Neural crest cell (in vitro differentiated cells): ENCODE data around the gene NMRK1. TPM values are rescaled to one million over a fixed set of nuclear protein-coding genes. Genes with fewer than 3 reads are reported as not detected.

Experiments
- DNase-seq: peaks from one replicate; pipeline ENCODE4 v3.0.0; 2021; ENCODE audit warnings: low read depth, mixed read lengths, low spot score
- H3K27ac Mint-ChIP-seq: one replicate; pipeline ENCODE4 v1.8.0; 2021; ENCODE audit warnings: mild to moderate bottlenecking, mixed read lengths; ENCODE audit not compliant: unreplicated experiment
- H3K27me3 Mint-ChIP-seq: 2 replicates; pipeline ENCODE4 v1.8.0; 2021; ENCODE audit warnings: low read depth, mild to moderate bottlenecking, mixed read lengths
- H3K36me3 Mint-ChIP-seq: 2 replicates; pipeline ENCODE4 v1.8.0; 2021; ENCODE audit warnings: low read depth, mild to moderate bottlenecking, mixed read lengths
- H3K4me1 Mint-ChIP-seq: 2 replicates; pipeline ENCODE4 v1.8.0; 2021; ENCODE audit warnings: mixed read lengths
- H3K4me3 Mint-ChIP-seq: one replicate; pipeline ENCODE4 v1.8.0; 2021; ENCODE audit warnings: mild to moderate bottlenecking, mixed read lengths
- H3K9me3 Mint-ChIP-seq: 2 replicates; pipeline ENCODE4 v1.8.0; 2021; ENCODE audit warnings: mixed read lengths
- total RNA-seq: library from RNA; stranded (reverse); gene quantifications from 2 replicates; pipeline ENCODE4 v1.2.1, GENCODE V29; 2021
- TF ChIP-seq, protein P1 (sequence below): fragments of 200-600 bp; sonication (generic); conservative IDR thresholded peaks from 2 replicates; pipeline ENCODE4 v1.5.0; 2021; ENCODE audit warnings: antibody characterized with exemption, mild to moderate bottlenecking

Gene NMRK1
- total RNA-seq, 1 donor from 2014 or later: 1.2 TPM

- H3K27me3 Mint-ChIP-seq: no peaks in the 10 kb centered on the region
- TF ChIP-seq, protein P1, sequence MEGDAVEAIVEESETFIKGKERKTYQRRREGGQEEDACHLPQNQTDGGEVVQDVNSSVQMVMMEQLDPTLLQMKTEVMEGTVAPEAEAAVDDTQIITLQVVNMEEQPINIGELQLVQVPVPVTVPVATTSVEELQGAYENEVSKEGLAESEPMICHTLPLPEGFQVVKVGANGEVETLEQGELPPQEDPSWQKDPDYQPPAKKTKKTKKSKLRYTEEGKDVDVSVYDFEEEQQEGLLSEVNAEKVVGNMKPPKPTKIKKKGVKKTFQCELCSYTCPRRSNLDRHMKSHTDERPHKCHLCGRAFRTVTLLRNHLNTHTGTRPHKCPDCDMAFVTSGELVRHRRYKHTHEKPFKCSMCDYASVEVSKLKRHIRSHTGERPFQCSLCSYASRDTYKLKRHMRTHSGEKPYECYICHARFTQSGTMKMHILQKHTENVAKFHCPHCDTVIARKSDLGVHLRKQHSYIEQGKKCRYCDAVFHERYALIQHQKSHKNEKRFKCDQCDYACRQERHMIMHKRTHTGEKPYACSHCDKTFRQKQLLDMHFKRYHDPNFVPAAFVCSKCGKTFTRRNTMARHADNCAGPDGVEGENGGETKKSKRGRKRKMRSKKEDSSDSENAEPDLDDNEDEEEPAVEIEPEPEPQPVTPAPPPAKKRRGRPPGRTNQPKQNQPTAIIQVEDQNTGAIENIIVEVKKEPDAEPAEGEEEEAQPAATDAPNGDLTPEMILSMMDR: no peak
- no peak for DNase-seq
Observed at GRCh38 chr9:75104607-75105006, 16.7 kb upstream of the NMRK1 start.

DNA sequence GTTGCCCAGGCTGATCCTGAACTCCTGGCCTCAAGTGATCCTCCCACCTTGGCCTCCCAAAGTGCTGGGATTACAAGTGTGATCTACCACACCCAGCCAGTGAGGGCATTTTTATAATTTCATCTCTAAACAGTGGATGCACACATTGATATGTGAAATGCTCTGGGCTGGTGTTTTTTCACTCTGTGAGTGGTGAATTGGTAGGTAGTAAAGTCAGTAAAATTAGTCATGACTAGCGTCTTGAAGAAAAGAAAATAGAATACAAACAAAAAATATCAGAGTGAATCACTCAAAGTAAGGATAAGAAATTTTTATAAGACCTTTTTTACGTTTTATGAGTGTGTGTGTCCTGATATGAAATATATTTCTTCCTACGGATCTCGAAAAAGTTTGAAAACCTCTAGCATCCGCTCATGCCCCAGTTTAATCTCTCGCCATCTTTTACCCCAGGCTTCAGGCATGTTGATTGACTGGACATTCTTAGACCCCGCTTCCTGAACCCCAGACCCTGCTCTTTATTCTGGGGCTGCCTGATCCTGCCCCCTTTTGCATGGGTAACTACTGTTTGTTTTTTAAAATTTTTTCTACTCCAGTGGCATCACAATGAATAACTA lies 14.3 kb upstream of the NMRK1 start:
- no peak for DNase-seq
- H3K27me3 Mint-ChIP-seq: no peaks in the 10 kb centered on the region
- H3K9me3 Mint-ChIP-seq: no peaks in the 10 kb centered on the region
- H3K4me3 Mint-ChIP-seq: no peak overlapping the region
- no peak overlapping the region for H3K27ac Mint-ChIP-seq
- peaks cover 12% of the 10 kb centered on the region for H3K4me1 Mint-ChIP-seq
- H3K36me3 Mint-ChIP-seq: no peaks in the 10 kb centered on the region
- TF ChIP-seq, protein P1: no peak

More at GRCh38 chr9:75104607-75105006, 16.7 kb upstream of the NMRK1 start:
- Mint-ChIP-seq H3K4me3 (no peak overlapping the region), H3K9me3 (no peaks in the 10 kb centered on the region), H3K36me3 (no peaks in the 10 kb centered on the region), H3K4me1 (peaks cover 12% of the 10 kb centered on the region), H3K27ac (no peak overlapping the region)

DNA sequence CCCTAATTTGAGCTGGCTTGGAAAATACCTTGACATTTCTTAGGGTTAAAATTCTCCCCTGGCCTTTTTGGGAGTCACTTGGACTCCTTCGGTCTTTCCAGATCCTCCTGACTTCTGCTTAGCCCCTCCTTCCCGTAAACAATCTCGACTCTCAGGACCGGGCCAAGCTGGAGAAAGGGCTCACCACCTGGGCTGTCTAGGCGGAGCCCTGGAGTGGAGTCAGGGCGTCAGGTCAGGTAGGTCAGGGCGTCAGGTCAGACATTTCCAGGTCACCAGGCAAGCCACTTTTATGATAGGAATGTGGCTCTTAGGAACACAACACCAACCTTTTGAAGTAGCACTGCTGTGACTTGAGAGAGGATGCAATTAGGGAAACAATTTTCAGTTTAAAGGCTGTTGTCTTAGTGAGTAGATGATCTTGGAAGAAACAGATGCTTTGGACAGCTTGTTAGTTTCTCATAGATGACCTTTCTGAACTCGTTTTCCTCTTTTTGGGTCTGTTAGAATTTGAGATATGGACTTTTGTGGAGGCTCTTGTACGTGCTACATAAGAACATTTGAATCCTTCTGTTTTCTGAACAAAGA lies 13.1 kb upstream of the NMRK1 start:
- H3K9me3 Mint-ChIP-seq: no peaks in the 10 kb centered on the region
- no peak overlapping the region for H3K27ac Mint-ChIP-seq
- TF ChIP-seq, protein P1: no peak
- peaks cover 12% of the 10 kb centered on the region for H3K4me1 Mint-ChIP-seq
- no peaks in the 10 kb centered on the region for H3K36me3 Mint-ChIP-seq
- DNase-seq: no peak
- H3K27me3 Mint-ChIP-seq: no peaks in the 10 kb centered on the region
- no peak overlapping the region for H3K4me3 Mint-ChIP-seq

GRCh38 chr9:75096796-75097195 lies 8.8 kb upstream of the NMRK1 start:
- TF ChIP-seq, protein P1: no peak
- no peak for DNase-seq
- no peaks in the 10 kb centered on the region for H3K9me3 Mint-ChIP-seq
- peaks cover 4% of the 10 kb centered on the region for H3K27me3 Mint-ChIP-seq
- no peaks in the 10 kb centered on the region for H3K36me3 Mint-ChIP-seq
- no peak overlapping the region for H3K4me3 Mint-ChIP-seq
- peaks cover 1% of the 10 kb centered on the region for H3K4me1 Mint-ChIP-seq
- H3K27ac Mint-ChIP-seq: no peak overlapping the region

- TF ChIP-seq, protein P1: no peak
- no peak for DNase-seq
- H3K36me3 Mint-ChIP-seq: no peaks in the 10 kb centered on the region
- no peak overlapping the region for H3K27ac Mint-ChIP-seq
- peaks cover 18% of the 10 kb centered on the region for H3K27me3 Mint-ChIP-seq
- peaks cover 21% of the 10 kb centered on the region for H3K4me1 Mint-ChIP-seq
- no peaks in the 10 kb centered on the region for H3K9me3 Mint-ChIP-seq
- no peak overlapping the region for H3K4me3 Mint-ChIP-seq
Observed at GRCh38 chr9:75092766-75093165, 4.8 kb upstream of the NMRK1 start.
